ENCODE results near the gene TRPC4.

GRCh38 chr13:37700887-37701286 is 168.7 kb downstream of the TRPC4 start:
- TF ChIP-seq REST (IDR thresholded peaks at IDR 0.05; ENCODE audit: insufficient replicate concordance, low read depth) = no peak
- TF ChIP-seq CTCF (IDR thresholded peaks at IDR 0.05; ENCODE audit: insufficient read depth, low read length) = no peak
- TF ChIP-seq SPI1 (IDR thresholded peaks at IDR 0.05; ENCODE audit: borderline replicate concordance, low read depth) = no peak
- no peak for TF ChIP-seq GABPA (IDR thresholded peaks at IDR 0.05; ENCODE audit: low read depth)
- no peak for TF ChIP-seq POLR2AphosphoS5 (IDR thresholded peaks at IDR 0.05; ENCODE audit: low read depth)
